SK-N-SH (cell line): ENCODE measurements around the gene SLC1A2.

Experiments
- CTCF ChIP-seq: fragments of 200-600 bp; sonication (generic); IDR thresholded peaks from 2 replicates; pipeline ENCODE4 v1.6.1; 2017; ENCODE audit warnings: antibody characterized with exemption, mild to moderate bottlenecking, moderate library complexity
- FOSL2 ChIP-seq: IDR thresholded peaks from 2 replicates; pipeline ENCODE4 v1.4.0; 2012; ENCODE audit warnings: low read depth, mild to moderate bottlenecking, moderate library complexity, borderline replicate concordance
- FOXJ3 ChIP-seq: sonication (generic); formaldehyde crosslinking; IDR thresholded peaks from 2 replicates; pipeline ENCODE4 v1.5.1; 2020; ENCODE audit warnings: mild to moderate bottlenecking, missing genetic modification reagents
- FOXM1 ChIP-seq: IDR thresholded peaks from 2 replicates; pipeline ENCODE4 v1.4.0; 2012; ENCODE audit warnings: low read depth, mild to moderate bottlenecking
- MAX ChIP-seq: IDR thresholded peaks from 2 replicates; pipeline ENCODE4 v1.4.0; 2012; ENCODE audit warnings: low read depth
- MXI1 ChIP-seq: IDR thresholded peaks from 2 replicates; pipeline ENCODE4 v1.6.1; 2012; ENCODE audit warnings: mild to moderate bottlenecking, low read depth, low read length, improper control_type of control experiment
- NFIC ChIP-seq: IDR thresholded peaks from 2 replicates; pipeline ENCODE4 v1.4.0; 2012; ENCODE audit warnings: borderline replicate concordance
- POLR2AphosphoS5 ChIP-seq: IDR thresholded peaks from 2 replicates; pipeline ENCODE4 v1.6.1; 2012; ENCODE audit warnings: low read depth, low read length
- RCOR1 ChIP-seq: fragments of 150-350 bp; IDR thresholded peaks from 2 replicates; pipeline ENCODE4 v1.6.1; 2017; ENCODE audit warnings: antibody characterized with exemption, low read length
- SIN3A ChIP-seq: IDR thresholded peaks from 2 replicates; pipeline ENCODE4 v1.6.1; 2012; ENCODE audit warnings: low read depth, mild to moderate bottlenecking, low read length, moderate library complexity, borderline replicate concordance
- SMC3 ChIP-seq: IDR thresholded peaks from 2 replicates; pipeline ENCODE4 v1.6.1; 2012; ENCODE audit warnings: low read depth, low read length, improper control_type of control experiment
- TAF1 ChIP-seq: IDR thresholded peaks from 2 replicates; pipeline ENCODE4 v1.6.1; 2012; ENCODE audit warnings: low read depth, mild to moderate bottlenecking, low read length, moderate library complexity, borderline replicate concordance

- TF ChIP-seq CTCF: no peak
- no peak for TF ChIP-seq MAX
- no peak for TF ChIP-seq FOSL2
- no peak for TF ChIP-seq MXI1
- no peak for TF ChIP-seq FOXJ3 (CRISPR knock-in tag)
- TF ChIP-seq NFIC: no peak
- TF ChIP-seq SMC3: no peak
- TF ChIP-seq SIN3A: no peak
- TF ChIP-seq RCOR1: no peak
- TF ChIP-seq TAF1: no peak
- no peak for TF ChIP-seq FOXM1
- TF ChIP-seq POLR2AphosphoS5: no peak
Observed at GRCh38 chr11:35336726-35337125, 82.6 kb downstream of the SLC1A2 start.
